ENCODE measurements around the gene DLGAP3. TPM values are rescaled to one million over a fixed set of nuclear protein-coding genes. Genes with fewer than 3 reads are reported as not detected.

The DLGAP3 gene
- total and polyA plus RNA-seq, 2 of the 13 experiments (the other 11 are each of a cell fraction or from before 2014, with no cell fraction given) = 0.03 to 0.04 TPM

DNA sequence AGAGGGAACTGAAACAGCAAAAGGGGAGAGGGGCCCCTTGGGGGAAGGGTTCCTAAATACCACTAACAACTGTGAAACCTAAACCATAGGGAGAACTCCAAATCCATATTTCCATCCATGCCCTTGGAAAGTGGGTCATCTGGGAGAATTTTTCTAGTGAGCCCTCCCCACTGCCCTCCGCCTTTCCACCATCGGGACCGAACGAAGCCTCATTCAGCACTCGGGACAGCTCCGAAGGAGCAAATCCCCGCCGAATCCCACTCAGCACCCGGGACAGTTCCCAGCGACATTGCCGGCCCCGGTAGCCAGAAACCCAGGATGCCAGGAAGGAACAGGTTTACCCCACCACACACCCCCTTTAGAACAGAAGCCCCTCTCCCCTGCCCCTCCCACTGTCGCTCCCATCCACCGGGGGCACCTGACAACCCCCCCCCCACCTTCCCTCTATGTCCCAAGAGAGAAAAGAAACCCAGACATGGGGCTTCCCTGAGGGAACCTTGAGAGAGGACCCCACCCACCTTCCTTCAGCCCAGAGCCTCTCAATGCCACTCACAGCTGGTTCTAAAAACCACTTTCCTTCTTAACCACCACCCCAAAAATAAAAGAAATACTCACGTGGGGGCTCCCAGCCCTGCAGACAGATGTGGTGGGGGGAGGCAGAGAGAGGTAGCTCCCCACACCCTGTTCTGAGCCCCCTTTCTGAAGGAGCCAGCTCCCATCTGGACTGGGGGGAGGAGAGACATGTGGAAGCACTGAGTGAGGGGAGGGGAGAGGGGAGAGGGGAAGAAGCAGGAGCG is 4.5 kb downstream of the DLGAP3 start (continued):
- TF ChIP-seq YEATS2 (CRISPR knock-in tag; IDR thresholded peaks at IDR 0.05; ENCODE audit: borderline replicate concordance) (peak; percentile 88; the same call in 1 of the 2 replicates), NBN (conservative IDR thresholded peaks at IDR 0.05) (no peak), TEAD3 (CRISPR knock-in tag; optimal IDR thresholded peaks at IDR 0.05; ENCODE audit: borderline replicate concordance) (peak; percentile 48), ZSCAN29 (CRISPR knock-in tag; conservative IDR thresholded peaks at IDR 0.05) (0 out of 2 replicates have a peak, but pooled peaks have one; percentile 75), YY1 (IDR thresholded peaks at IDR 0.05; ENCODE audit: insufficient read depth, insufficient replicate concordance, low read depth, low read length) (peak; percentile 22), ZNF792 (CRISPR knock-in tag; IDR thresholded peaks at IDR 0.05) (peak; percentile 99), ZNF816 (CRISPR knock-in tag; IDR thresholded peaks at IDR 0.05; ENCODE audit: borderline replicate concordance) (peak; percentile 98), GLI4 (CRISPR knock-in tag; IDR thresholded peaks at IDR 0.05; ENCODE audit: borderline replicate concordance) (peak; percentile 99), ZNF720 (CRISPR knock-in tag; IDR thresholded peaks at IDR 0.05) (peak; percentile 94; the same call in 1 of the 2 replicates), ZNF607 (CRISPR knock-in tag; IDR thresholded peaks at IDR 0.05; ENCODE audit: borderline replicate concordance) (peak; percentile 99), ZNF451 (CRISPR knock-in tag; IDR thresholded peaks at IDR 0.05) (peak; percentile 97), NR0B2 (CRISPR knock-in tag; IDR thresholded peaks at IDR 0.05) (peak; percentile 89), ZNF230 (CRISPR knock-in tag; IDR thresholded peaks at IDR 0.05) (peak; percentile 99), POGZ (CRISPR knock-in tag; IDR thresholded peaks at IDR 0.05) (no peak), GATAD1 (CRISPR knock-in tag; IDR thresholded peaks at IDR 0.05) (peak; percentile 80)
- TF ChIP-seq, protein P1, sequence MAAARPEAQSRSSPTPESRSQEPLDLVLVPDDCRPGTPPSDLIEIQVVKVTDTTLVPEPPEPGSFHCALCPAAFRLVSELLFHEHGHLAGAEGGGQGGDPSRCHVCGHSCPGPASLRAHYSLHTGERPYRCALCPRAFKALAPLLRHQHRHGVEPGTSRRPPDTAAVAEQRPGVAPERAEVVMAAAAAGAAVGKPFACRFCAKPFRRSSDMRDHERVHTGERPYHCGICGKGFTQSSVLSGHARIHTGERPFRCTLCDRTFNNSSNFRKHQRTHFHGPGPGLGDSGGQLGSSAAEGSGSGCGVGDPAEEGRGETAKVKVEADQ (CRISPR knock-in tag; IDR thresholded peaks at IDR 0.05; ENCODE audit: borderline replicate concordance) = peak; percentile 98
- TF ChIP-seq, protein P2, sequence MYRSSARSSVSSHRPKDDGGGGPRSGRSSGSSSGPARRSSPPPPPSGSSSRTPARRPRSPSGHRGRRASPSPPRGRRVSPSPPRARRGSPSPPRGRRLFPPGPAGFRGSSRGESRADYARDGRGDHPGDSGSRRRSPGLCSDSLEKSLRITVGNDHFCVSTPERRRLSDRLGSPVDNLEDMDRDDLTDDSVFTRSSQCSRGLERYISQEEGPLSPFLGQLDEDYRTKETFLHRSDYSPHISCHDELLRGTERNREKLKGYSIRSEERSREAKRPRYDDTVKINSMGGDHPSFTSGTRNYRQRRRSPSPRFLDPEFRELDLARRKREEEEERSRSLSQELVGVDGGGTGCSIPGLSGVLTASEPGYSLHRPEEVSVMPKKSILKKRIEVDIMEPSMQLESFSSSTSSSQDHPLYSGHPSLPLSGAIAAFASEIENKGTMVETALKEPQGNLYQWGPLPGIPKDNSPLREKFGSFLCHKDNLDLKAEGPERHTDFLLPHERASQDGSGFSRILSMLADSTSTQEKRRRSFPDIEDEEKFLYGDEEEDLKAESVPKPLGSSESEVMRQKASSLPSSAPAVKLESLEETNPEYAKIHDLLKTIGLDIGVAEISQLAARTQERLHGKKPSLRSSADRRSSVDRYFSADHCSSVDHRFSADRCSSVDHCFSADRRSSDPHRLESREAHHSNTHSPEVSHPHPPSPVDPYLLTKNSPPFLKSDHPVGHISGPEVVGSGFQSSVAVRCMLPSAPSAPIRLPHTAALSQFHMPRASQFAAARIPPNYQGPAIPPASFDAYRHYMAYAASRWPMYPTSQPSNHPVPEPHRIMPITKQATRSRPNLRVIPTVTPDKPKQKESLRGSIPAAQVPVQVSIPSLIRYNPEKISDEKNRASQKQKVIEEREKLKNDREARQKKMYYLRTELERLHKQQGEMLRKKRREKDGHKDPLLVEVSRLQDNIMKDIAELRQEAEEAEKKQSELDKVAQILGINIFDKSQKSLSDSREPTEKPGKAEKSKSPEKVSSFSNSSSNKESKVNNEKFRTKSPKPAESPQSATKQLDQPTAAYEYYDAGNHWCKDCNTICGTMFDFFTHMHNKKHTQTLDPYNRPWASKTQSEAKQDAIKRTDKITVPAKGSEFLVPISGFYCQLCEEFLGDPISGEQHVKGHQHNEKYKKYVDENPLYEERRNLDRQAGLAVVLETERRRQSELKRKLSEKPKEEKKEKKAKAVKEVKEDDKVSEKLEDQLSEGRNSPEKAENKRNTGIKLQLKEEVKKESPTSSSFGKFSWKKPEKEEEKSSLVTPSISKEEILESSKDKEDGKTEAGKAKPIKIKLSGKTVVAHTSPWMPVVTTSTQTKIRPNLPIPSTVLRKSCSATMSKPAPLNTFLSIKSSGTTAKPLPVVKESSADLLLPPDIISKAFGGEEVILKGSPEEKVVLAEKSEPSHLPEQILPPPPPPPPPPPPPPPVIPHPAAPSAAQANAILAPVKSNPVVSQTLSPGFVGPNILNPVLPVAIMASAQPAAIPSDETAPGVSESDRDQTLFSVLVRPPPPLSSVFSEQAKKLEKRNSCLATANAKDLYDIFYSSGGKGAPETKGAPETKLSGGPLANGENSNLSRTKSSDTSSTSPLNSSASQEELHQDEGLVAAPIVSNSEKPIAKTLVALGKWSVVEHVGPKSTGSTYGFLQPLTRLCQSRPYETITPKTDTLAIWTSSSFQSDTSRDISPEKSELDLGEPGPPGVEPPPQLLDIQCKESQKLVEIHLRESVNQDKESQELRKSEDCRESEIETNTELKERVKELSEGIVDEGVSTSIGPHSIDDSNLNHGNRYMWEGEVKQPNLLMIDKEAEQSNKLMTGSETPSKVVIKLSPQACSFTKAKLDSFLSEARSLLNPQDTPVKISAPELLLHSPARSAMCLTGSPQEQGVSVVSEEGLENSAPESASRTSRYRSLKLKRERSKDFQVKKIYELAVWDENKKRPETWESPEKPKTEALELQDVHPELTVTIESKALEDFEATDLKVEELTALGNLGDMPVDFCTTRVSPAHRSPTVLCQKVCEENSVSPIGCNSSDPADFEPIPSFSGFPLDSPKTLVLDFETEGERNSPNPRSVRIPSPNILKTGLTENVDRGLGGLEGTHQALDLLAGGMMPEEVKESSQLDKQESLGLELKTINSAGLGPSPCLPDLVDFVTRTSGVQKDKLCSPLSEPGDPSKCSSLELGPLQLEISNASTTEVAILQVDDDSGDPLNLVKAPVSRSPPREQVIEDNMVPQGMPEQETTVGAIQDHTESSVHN (CRISPR knock-in tag; IDR thresholded peaks at IDR 0.05) = peak; percentile 78; the same call in 1 of the 2 replicates
- TF ChIP-seq, protein P3, sequence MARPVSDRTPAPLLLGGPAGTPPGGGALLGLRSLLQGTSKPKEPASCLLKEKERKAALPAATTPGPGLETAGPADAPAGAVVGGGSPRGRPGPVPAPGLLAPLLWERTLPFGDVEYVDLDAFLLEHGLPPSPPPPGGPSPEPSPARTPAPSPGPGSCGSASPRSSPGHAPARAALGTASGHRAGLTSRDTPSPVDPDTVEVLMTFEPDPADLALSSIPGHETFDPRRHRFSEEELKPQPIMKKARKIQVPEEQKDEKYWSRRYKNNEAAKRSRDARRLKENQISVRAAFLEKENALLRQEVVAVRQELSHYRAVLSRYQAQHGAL (CRISPR knock-in tag; IDR thresholded peaks at IDR 0.05; ENCODE audit: not compliant biosample characterization) = peak; percentile 99

Data from HepG2 (cell line).